HG02610 (cell line): ENCODE data around the gene HPSE.
"Not testable (repeated sequence)": the region's sequence is repeated elsewhere in the genome, so short reads cannot be mapped to it uniquely, and the experiment has no call there.

Experiments
- ATAC-seq: cut with Tn5 transposase; IDR thresholded peaks from one replicate; pipeline ENCODE4 v1.9.1; 2021; ENCODE audit warnings: mild to moderate bottlenecking, moderate library complexity; ENCODE audit not compliant: unreplicated experiment

HPSE gene

GRCh38 chr4:83284193-83285054 is 50.2 kb downstream of the HPSE start, which contains the start of gene COQ2:
Gene COQ2, minus strand, starts transcription at chr4:83284798. Its CDS starts 34 bp downstream, at chr4:83284764.
- ATAC-seq: peak; percentile 88

- no peak for ATAC-seq
Measured at GRCh38 chr4:83283181-83283580, 51.5 kb downstream of the HPSE start.

DNA sequence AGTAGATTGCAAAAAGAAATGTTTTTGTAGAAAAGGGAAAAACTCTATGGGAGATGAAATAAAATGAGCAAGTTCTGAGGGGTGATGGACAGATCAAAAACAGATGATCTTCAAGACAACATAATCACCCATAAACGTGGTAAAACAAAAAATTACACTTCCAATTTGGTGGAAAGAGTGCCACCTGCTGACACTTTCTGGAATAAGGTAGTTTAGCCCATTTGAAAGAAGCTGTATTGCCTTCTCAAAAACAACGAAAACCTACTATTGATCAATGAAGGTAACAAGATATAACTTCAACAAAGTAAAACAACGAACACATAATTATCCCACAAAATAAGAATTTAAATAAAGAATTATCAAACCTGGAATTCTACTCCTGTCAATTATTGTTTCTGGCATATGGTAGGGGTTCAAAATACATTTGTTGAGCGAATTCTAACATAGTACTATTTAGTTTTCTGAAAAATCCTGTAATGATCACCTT is 52.6 kb downstream of the HPSE start:
- no peak for ATAC-seq

- no peak for ATAC-seq
Measured at GRCh38 chr4:83281307-83281706, 53.3 kb downstream of the HPSE start.

- ATAC-seq: peak; percentile 68
Measured at GRCh38 chr4:83276299-83277040, 58.2 kb downstream of the HPSE start.

DNA sequence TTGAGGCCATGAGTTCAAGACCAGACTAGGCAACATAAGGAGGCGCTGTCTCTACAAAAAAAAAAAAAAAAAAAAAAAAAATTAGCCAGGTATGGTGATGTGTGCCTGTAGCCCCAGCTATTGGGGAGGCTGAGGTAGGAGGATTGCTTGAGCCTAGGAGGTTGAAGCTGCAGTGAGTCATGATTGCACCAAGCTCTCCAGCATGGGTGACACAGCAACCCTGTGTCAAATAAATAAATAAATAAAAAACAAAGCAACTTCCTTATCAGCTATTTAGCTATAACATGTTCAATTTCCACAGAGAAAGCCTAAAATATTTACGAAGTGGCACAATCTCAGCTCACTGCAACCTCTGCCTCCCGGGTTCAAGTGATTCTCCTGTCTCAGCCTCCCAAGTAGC is 60.7 kb downstream of the HPSE start:
- ATAC-seq: not testable (repeated sequence)

DNA sequence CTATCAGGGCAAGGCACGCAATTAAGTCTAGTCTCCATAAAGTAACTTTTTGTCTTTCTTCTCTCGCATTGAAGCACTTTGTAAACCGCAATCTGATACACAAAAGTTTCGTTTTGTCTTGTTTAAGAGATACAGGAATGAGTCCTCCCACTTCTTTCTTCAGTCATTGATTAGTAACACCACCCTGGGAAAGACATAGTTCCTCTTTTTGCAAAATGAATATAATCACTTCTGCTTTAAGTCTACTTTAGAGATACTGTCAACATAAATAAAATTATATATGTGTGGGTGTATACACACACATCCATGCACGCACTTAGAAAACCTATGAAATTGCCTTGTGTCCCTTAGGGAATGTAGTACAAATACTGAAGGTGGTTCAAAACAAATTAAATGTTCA is 61.7 kb downstream of the HPSE start:
- peak; percentile 86 for ATAC-seq

DNA sequence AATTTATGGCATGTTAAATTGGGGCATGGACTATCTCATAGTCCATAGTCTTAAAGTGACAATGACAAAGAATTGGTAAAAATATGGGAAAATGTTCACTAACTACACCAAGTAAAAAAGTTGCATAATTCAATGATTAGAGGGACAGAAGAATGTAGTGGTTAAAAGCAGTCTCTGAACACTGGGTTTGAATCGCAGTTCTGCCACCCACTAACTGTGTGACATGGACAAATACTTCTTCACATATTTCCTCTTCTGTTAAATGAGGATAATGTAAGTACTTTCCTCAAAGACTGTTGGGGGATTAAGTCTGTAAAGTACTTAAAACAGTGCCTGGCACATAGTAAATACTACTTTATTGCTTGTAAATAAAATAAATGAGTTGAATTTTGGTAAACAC is 65.4 kb downstream of the HPSE start:
- ATAC-seq: no peak

GRCh38 chr4:83268491-83268890 is 66.2 kb downstream of the HPSE start:
- ATAC-seq: no peak

- ATAC-seq: no peak
Measured at GRCh38 chr4:83267830-83268475, 66.7 kb downstream of the HPSE start.

- ATAC-seq: no peak
Measured at GRCh38 chr4:83267121-83267829, 67.4 kb downstream of the HPSE start.

DNA sequence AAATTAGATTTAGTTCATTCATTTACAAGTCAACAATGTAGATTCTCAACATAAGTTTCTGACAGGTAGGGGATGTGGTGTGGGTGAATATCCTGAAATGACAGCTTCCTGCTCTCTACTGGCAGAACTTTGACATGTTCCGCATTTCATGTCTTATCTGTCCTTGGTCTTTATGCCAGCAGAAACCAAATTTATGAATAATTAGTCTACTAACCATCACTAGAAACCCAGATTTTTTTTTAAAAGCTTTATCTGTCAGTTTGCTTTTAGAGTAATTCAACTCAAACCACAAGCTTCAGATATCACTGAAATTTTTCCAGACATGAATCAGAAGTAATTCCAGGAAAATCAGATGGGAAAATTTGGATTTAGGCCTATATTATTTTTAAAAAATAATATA is 68.0 kb downstream of the HPSE start:
- peak; percentile 61 for ATAC-seq

GRCh38 chr4:83263106-83263505 is 71.5 kb downstream of the HPSE start:
- ATAC-seq: no peak

GRCh38 chr4:83262682-83263081 is 72.0 kb downstream of the HPSE start:
- ATAC-seq: no peak

DNA sequence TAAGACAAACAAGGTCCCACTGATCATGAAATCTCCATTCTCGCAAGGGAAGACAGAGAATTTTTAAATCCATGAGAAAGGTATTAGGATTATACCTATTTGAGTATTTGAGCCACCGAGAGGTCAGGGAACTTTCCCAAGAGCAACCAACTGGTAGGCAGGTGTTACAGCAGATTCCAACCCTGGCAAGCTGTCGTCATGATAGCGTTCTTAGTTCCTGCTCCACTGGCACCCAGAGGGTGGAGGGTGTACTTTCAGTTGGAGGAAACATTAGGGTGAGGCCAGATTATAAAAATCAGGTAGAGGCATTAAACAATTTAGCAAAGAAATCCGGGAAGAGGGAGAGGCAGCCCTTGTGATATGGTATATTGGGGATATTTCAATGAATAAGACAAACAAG is 73.3 kb downstream of the HPSE start:
- ATAC-seq: no peak

DNA sequence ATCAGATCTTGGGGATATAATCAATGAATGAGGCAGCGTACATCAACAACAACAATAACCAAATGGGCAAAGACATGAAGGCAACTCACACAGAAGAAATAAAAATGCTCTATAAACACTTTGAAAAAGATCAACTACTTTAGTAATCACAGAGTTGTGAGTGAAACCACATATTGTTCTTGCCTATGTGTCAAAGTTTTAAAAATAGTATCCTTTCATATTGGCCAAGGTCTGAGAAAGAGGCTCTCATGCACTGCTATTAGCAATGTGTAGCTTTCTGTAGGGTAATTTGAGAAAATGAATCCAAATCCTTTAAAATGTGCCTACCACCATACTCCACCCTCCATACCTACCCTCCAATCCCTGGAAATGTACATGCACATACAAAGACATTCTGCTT is 75.1 kb downstream of the HPSE start:
- peak; percentile 56 for ATAC-seq

DNA sequence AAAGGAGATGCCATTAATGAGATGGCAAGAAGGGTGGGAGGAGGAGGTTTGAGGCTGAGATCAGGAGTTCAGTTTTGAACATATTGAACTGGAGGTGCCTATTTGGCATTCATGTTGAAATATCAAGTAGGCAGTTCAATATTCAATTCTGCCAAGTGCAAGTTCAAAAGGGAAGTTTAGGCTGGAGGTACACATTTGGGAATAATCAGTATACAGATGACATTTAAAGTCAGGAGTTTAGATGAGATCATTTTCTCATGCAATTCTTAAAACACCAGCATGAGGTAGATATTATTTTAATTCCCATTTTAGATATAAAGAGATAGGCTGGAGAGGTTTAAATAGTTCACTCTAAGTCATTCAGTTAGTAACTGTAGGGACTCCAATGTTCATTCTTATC is 76.2 kb downstream of the HPSE start:
- no peak for ATAC-seq

DNA sequence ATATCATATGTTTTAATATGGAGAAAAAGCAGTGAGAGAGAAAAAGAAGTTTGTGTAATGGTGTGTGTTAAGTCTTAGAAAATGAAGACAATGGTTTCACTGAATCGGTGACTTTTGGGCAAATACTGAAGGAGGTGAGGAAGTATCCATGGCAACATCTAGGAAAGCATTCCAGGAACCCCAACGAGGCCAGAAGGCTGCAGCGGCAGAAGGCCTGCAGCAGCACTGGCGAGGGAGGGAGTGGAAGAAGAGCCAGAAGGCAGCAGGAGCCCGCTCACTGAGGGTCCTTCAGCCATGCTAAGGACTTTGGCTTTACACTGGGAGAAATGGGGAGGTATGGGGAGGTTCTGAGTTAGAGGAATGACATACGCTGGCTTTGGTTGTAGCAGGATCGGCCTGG is 76.8 kb downstream of the HPSE start:
- ATAC-seq: no peak

- ATAC-seq: no peak
Measured at GRCh38 chr4:83255584-83255983, 79.1 kb downstream of the HPSE start.

DNA sequence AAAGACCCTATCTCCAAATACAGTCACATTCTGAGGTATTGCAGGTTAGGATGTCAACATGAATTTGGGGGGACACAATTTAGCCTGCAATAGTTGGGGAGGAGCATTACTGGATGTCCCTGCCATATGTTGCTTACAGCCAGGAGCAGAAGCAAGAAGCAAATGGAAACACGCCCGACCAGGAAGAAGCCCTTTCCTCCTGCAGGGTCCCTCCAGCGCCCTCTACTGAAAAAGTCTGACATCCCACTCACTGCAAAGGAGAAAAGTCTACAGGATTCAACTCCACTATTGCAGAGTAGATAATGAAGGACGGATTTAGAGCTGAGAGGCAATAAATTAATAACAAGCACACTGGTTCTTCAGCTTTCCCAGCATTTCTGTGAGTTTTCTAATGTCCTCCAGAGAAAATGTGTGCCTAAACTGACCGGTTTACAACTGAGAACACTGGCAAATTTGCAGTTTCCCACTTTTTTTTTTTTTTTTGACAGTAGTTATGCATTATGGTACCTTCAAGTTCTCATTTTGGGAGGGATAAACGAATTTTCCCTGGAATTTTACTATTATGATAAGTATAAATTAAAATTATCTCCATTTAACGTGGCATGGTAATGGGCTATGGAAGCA is 81.8 kb downstream of the HPSE start:
- ATAC-seq: peak; percentile 56
